CD4-positive, alpha-beta T cell treated with Interleukin-15 for 4 hours (primary cell): Measurements from ENCODE around the gene CSE1L.
"Not testable (repeated sequence)": the region's sequence is repeated elsewhere in the genome, so short reads cannot be mapped to it uniquely, and the experiment has no call there.

Source experiments
- DNase-seq: peaks from one replicate; pipeline ENCODE4 v3.0.0-alpha.2; 2020; ENCODE audit warnings: low spot score

Gene CSE1L

GRCh38 chr20:49046087-49046900 is at the start of gene CSE1L:
Gene CSE1L, plus strand, starts transcription at chr20:49046312. Its CDS starts 12,152 bp downstream, at chr20:49058464.
- DNase-seq = peak; percentile 94

GRCh38 chr20:48999890-49000870 is 45.9 kb upstream of the CSE1L start:
- DNase-seq = no peak

- DNase-seq = no peak
These were observed 44.4 kb upstream of the CSE1L start for GRCh38 chr20:49001741-49002140.

GRCh38 chr20:49006446-49006980 is 39.6 kb upstream of the CSE1L start:
- no peak for DNase-seq

- no peak for DNase-seq
These were observed 36.0 kb upstream of the CSE1L start for GRCh38 chr20:49009899-49010631.

- DNase-seq = no peak
These were observed 21.9 kb upstream of the CSE1L start for GRCh38 chr20:49024220-49024619.

- DNase-seq = not testable (repeated sequence)
These were observed 17.9 kb upstream of the CSE1L start for GRCh38 chr20:49028177-49028576.

- DNase-seq = no peak
These were observed 17.4 kb upstream of the CSE1L start for GRCh38 chr20:49028684-49029083.

GRCh38 chr20:49029203-49029602 is 16.9 kb upstream of the CSE1L start:
- no peak for DNase-seq

GRCh38 chr20:49030954-49031619 is 15.0 kb upstream of the CSE1L start:
- no peak for DNase-seq

- DNase-seq = no peak
These were observed 13.7 kb upstream of the CSE1L start for GRCh38 chr20:49032455-49032854.

GRCh38 chr20:49034070-49034732 is 11.9 kb upstream of the CSE1L start:
- no peak for DNase-seq

GRCh38 chr20:49037962-49038387 is 8.1 kb upstream of the CSE1L start:
- peak; percentile 27 for DNase-seq

GRCh38 chr20:49039854-49040253 is 6.3 kb upstream of the CSE1L start:
- no peak for DNase-seq

GRCh38 chr20:49043000-49043399 is 3.1 kb upstream of the CSE1L start:
- DNase-seq = no peak

- DNase-seq = peak; percentile 3
These were observed 549 bp upstream of the CSE1L start for GRCh38 chr20:49045440-49046086.

GRCh38 chr20:49052334-49052733 is 6.2 kb downstream of the CSE1L start:
- DNase-seq = no peak

GRCh38 chr20:49054056-49054643 is 8.0 kb downstream of the CSE1L start:
- no peak for DNase-seq

GRCh38 chr20:49063279-49063678 is 17.2 kb downstream of the CSE1L start:
- DNase-seq = no peak

GRCh38 chr20:49074521-49074920 is 28.4 kb downstream of the CSE1L start:
- DNase-seq = no peak
